ENCODE measurements around the gene OR4A5. TPM values are rescaled to one million over a fixed set of nuclear protein-coding genes. Genes with fewer than 3 reads are reported as not detected.

OR4A5 gene
- not detected in 5 replicates for total RNA-seq (2022; extraction: Qiagen RNA extraction; ENCODE audit: low read depth)

GRCh38 chr11:54706532-54706931 lies at the start of gene OR4A5:
TSS of gene OR4A5 (plus strand) at chr11:54706832. CDS start at chr11:54706885, 53 bp downstream.

Other genes with a start within 250 kb of the OR4A5 start
- gene OR4C46, start 102.8 kb upstream of the OR4A5 start, total RNA-seq (2022; extraction: Qiagen RNA extraction; ENCODE audit: low read depth) = not detected in 5 replicates